Hepatocyte (in vitro differentiated cells): Measurements from ENCODE around the gene TCAF1. TPM values are rescaled to one million over a fixed set of nuclear protein-coding genes. Genes with fewer than 3 reads are reported as not detected.

Experiments used
- DNase-seq: peaks from one replicate; pipeline ENCODE4 v3.0.0-alpha.2; 2016; ENCODE audit warnings: low spot score
- H2AFZ ChIP-seq: fragments of 200-600 bp; sonication (generic); 2 replicates; pipeline ENCODE4 v1.6.0; 2016; ENCODE audit warnings: antibody characterized with exemption, mild to moderate bottlenecking
- H3K27ac ChIP-seq: fragments of 200-600 bp; sonication (generic); 2 replicates; pipeline ENCODE4 v1.5.1; 2016; ENCODE audit warnings: mild to moderate bottlenecking
- H3K27me3 ChIP-seq: fragments of 200-600 bp; sonication (generic); 2 replicates; pipeline ENCODE4 v1.6.1; 2016
- H3K36me3 ChIP-seq: fragments of 200-600 bp; sonication (generic); replicated peaks from 2 replicates; pipeline ENCODE4 v1.5.1; 2016; ENCODE audit warnings: low read depth; ENCODE audit not compliant: insufficient read depth
- H3K4me1 ChIP-seq: fragments of 200-600 bp; sonication (generic); 2 replicates; pipeline ENCODE4 v1.5.1; 2016; ENCODE audit warnings: mild to moderate bottlenecking, moderate library complexity; ENCODE audit not compliant: insufficient read depth
- H3K4me2 ChIP-seq: fragments of 200-600 bp; sonication (generic); 2 replicates; pipeline ENCODE4 v1.6.0; 2016
- H3K4me3 ChIP-seq: fragments of 200-600 bp; sonication (generic); 2 replicates; pipeline ENCODE4 v1.5.1; 2016; ENCODE audit warnings: mild to moderate bottlenecking
- H3K79me2 ChIP-seq: fragments of 200-600 bp; sonication (generic); 2 replicates; pipeline ENCODE4 v1.6.0; 2017; ENCODE audit warnings: mild to moderate bottlenecking
- H3K9me2 ChIP-seq: fragments of 200-600 bp; sonication (generic); replicated peaks from 2 replicates; pipeline ENCODE4 v1.6.0; 2017; ENCODE audit warnings: mild to moderate bottlenecking; ENCODE audit not compliant: insufficient read depth
- H3K9me3 ChIP-seq: fragments of 200-600 bp; sonication (generic); 2 replicates; pipeline ENCODE4 v1.5.1; 2016; ENCODE audit warnings: low read depth, mild to moderate bottlenecking
- H4K20me1 ChIP-seq: fragments of 200-600 bp; sonication (generic); 2 replicates; pipeline ENCODE4 v1.6.0; 2016; ENCODE audit warnings: mild to moderate bottlenecking; ENCODE audit not compliant: insufficient read depth, poor library complexity, severe bottlenecking
- EZH2 ChIP-seq: fragments of 200-600 bp; sonication (generic); IDR thresholded peaks from 2 replicates; pipeline ENCODE4 v1.6.1; 2016; ENCODE audit warnings: antibody characterized with exemption, mild to moderate bottlenecking, borderline replicate concordance
- EZH2phosphoT487 ChIP-seq: fragments of 200-600 bp; sonication (generic); IDR thresholded peaks from one replicate; pipeline ENCODE4 v1.6.1; 2018; ENCODE audit warnings: antibody characterized with exemption, mild to moderate bottlenecking, low read depth, moderate library complexity; ENCODE audit not compliant: unreplicated experiment, severe bottlenecking
- WGBS: methylation state at CpG from one replicate; pipeline ENCODE4 v1.1.6; 2016; ENCODE audit warnings: low lambda C conversion rate; ENCODE audit errors: missing lambda C conversion rate; 5-methylcytosine and 5-hydroxymethylcytosine counted together
- polyA plus RNA-seq: library from polyadenylated mRNA; unstranded; fragments of >200 nt; fragmentation: Nextera tagmentation; extraction: Ambion mirVana; gene quantifications from 2 replicates; pipeline ENCODE4 v1.2.1, GENCODE V29; 2016
- total RNA-seq: library from RNA; depleted of rRNA; stranded (reverse); fragments of >200 nt; gene quantifications from 2 replicates; pipeline ENCODE4 v1.2.3, GENCODE V29; 2014
- TF ChIP-seq, protein P1 (sequence below): fragments of 200-600 bp; sonication (generic); IDR thresholded peaks from 2 replicates; pipeline ENCODE4 v1.5.1; 2016; ENCODE audit warnings: antibody characterized with exemption, mild to moderate bottlenecking; ENCODE audit not compliant: poor library complexity

Gene TCAF1
- total and polyA plus RNA-seq, 2 experiments from 2014 or later, result 59.6 to 121 TPM

DNA sequence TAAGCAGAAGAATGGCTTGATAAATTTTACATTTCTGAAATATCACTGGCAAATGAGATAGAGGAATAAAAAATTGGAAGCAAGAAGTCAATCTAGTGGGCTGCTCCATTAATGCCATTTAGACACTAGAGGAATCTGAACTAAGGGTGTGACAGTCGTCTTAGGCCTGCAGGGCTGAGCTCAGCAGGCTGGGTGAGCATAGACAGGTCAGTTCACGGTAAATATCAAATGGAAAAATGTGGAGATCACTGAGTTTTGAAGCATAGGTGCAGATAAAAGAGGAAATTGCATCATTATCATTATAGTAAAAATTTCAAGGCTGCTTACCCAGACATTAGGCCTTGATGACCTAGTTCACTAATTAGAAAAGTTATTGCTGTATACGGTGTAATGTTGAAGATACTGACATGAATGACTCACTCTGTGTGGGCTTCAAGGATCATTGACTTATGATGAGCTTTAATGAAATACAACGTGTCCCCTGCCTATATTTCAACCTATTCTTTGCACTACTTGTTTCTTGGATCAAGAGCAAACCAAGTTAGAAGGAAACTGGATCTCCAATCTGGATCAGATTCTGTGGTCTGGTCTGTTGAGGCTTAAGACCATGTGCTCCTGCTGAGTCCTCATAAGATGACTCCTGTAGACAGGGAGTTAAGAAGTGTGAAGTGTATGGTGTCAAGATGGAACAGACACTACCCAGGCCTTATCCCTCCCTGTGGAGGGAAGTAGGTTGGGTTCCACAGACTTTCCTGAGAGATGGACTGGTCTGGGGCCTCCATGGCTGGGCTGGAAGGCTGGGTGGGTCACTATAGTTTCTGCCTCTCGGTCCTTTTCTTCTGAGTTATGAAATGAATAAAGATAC lies 36.6 kb upstream of the TCAF1 start:
- H3K36me3 ChIP-seq, result no peaks in the 10 kb centered on the region
- no peak overlapping the region for H3K27ac ChIP-seq
- no peaks in the 10 kb centered on the region for H3K9me3 ChIP-seq
- WGBS, result 83% methylated on average over 5 of the region's 5 CpGs
- TF ChIP-seq, protein P1, sequence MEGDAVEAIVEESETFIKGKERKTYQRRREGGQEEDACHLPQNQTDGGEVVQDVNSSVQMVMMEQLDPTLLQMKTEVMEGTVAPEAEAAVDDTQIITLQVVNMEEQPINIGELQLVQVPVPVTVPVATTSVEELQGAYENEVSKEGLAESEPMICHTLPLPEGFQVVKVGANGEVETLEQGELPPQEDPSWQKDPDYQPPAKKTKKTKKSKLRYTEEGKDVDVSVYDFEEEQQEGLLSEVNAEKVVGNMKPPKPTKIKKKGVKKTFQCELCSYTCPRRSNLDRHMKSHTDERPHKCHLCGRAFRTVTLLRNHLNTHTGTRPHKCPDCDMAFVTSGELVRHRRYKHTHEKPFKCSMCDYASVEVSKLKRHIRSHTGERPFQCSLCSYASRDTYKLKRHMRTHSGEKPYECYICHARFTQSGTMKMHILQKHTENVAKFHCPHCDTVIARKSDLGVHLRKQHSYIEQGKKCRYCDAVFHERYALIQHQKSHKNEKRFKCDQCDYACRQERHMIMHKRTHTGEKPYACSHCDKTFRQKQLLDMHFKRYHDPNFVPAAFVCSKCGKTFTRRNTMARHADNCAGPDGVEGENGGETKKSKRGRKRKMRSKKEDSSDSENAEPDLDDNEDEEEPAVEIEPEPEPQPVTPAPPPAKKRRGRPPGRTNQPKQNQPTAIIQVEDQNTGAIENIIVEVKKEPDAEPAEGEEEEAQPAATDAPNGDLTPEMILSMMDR, result no peak
- TF ChIP-seq EZH2 (no peak), EZH2phosphoT487 (no peak)
- H3K4me1 ChIP-seq, result no peaks in the 10 kb centered on the region
- H3K27me3 ChIP-seq, result no peaks in the 10 kb centered on the region
- H3K79me2 ChIP-seq, result no peaks in the 10 kb centered on the region
- H3K4me2 ChIP-seq, result no peak overlapping the region
- no peaks in the 10 kb centered on the region for H4K20me1 ChIP-seq
- H3K4me3 ChIP-seq, result no peak overlapping the region
- H3K9me2 ChIP-seq, result no peaks in the 10 kb centered on the region
- H2AFZ ChIP-seq, result no peak overlapping the region
- no peak for DNase-seq

DNA sequence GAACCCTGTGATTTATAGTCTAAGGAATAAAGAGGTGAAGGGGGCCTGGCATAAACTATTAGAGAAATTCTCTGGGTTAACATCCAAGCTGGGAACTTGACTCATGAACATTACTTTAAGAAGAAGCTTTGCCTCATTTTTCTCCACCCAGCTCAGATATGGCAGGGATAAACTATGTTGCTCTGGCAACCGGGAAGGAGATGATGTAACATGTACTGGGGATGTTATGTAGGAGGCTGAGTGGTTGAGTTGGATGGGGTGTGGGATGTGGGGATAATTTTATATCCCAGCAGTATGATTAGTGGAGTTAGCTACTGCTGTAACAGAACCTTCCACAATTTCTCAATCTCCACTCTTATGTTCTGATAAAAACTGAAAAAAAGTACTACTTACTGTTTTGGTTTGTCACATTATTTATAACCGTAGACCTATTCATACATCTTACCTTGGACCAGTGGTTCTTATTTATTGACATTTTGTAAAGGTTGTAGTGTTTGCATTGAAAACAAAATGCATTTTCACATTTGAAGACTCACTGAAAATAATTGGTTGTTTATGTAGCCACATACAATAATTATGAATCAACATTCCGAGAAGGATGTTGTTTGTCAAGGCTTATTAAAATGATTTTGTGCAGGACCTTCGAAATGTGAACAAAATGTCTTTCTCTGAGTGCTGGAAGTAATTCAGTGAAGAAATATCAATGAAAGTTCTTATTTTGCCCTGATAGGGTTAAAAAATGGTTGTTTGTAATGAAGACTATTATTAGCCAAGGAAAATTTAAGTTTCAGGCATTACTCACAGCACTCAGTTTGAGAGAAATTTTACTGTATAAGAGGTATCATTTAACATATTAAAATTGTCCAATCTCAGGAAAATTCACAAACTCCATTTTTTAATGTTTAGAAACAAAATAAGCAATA lies 34.4 kb upstream of the TCAF1 start:
- no peaks in the 10 kb centered on the region for H3K9me3 ChIP-seq
- H3K9me2 ChIP-seq, result no peaks in the 10 kb centered on the region
- no peaks in the 10 kb centered on the region for H3K36me3 ChIP-seq
- H3K4me1 ChIP-seq, result no peaks in the 10 kb centered on the region
- H3K4me3 ChIP-seq, result no peak overlapping the region
- H2AFZ ChIP-seq, result no peak overlapping the region
- no peaks in the 10 kb centered on the region for H3K27me3 ChIP-seq
- H3K27ac ChIP-seq, result no peak overlapping the region
- TF ChIP-seq EZH2 (no peak), EZH2phosphoT487 (no peak)
- TF ChIP-seq, protein P1, result no peak
- peak; percentile 48 for DNase-seq
- H4K20me1 ChIP-seq, result no peaks in the 10 kb centered on the region
- H3K79me2 ChIP-seq, result no peaks in the 10 kb centered on the region
- no peak overlapping the region for H3K4me2 ChIP-seq
- WGBS, result 81% methylated on average over 4 of the region's 4 CpGs

DNA sequence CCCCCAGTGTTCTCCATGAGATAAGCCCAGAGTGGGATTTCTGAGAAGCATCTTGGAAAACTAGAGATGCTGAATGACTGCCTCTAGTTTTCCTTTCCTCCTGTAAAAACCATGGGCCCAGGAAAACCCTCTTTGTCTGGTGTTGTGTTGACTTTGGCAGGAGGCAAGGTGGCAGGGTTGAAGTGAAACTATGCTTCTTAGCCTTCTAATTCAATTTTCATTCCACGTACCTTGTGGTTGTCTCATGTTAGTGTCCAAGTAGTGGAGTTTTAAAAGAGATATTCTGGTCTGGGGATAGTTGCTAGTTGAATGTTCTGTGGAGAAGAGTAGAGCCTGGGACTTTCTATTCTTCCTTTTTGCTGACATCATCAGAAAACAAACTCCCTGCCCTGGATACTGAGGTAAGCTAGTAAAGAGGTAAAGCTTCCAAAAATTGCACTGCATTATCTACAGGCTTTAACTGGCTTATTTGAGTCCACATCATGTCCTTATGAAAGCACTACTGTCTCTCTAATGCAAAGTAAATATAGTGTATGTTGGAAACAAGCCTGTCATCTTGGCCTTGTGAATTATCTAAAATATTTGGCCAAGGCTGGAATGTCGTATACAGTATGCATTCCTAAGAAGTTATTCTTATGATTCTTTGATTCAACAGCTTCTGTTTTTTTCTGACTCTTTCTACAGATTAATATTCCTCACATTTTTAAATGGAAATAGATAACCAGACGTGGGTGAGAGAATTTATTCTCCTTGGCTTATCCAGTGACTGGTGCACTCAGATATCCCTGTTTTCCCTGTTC lies 32.8 kb upstream of the TCAF1 start, which contains the start of gene OR2F2:
OR2F2 (plus strand) TSS at position 708 of the 800 bp plus-strand sequence; CDS start at position 708, 0 bp downstream.
- H3K9me3 ChIP-seq, result no peaks in the 10 kb centered on the region
- WGBS, result 61% methylated on average over 3 of the region's 3 CpGs
- no peak within 1 kb of the TSS for H3K4me3 ChIP-seq
- H3K4me2 ChIP-seq, result no peak within 1 kb of the TSS
- TF ChIP-seq, protein P1, result no peak
- TF ChIP-seq EZH2, result no peak
- no peak for TF ChIP-seq EZH2phosphoT487
- H3K36me3 ChIP-seq, result no peaks in the 10 kb centered on the region
- no peaks in the 10 kb centered on the region for H3K79me2 ChIP-seq
- H2AFZ ChIP-seq, result no peak within 1 kb of the TSS
- H3K4me1 ChIP-seq, result no peaks in the 10 kb centered on the region
- peak within 1 kb of the TSS; percentile 30 for H3K27ac ChIP-seq
- H3K9me2 ChIP-seq, result no peaks in the 10 kb centered on the region
- H4K20me1 ChIP-seq, result no peaks in the 10 kb centered on the region
- no peaks in the 10 kb centered on the region for H3K27me3 ChIP-seq
- DNase-seq, result no peak
